Measurements from ENCODE around the gene TECTB. TPM values are rescaled to one million over a fixed set of nuclear protein-coding genes. Genes with fewer than 3 reads are reported as not detected.

Gene TECTB
- total RNA-seq, 1 experiment from 2014 or later: 0.07 TPM

- no peak overlapping the region for H3K9ac ChIP-seq (ENCODE audit: low read length)
- intact Hi-C loops (cut with micrococcal nuclease): no loop called here
Observed at GRCh38 chr10:112258407-112258806, 24.8 kb upstream of the TECTB start.

More at GRCh38 chr10:112258407-112258806, 24.8 kb upstream of the TECTB start:
- no peaks in the 10 kb centered on the region for H3K9me2 ChIP-seq (ENCODE audit: insufficient read depth)
- BruUV-seq (replicated peaks): no TSS peak
- ATAC-seq (no peak), DNase-seq (ENCODE audit: low read depth, low spot score) (no peak)
- TF ChIP-seq RAD21 (IDR thresholded peaks at IDR 0.05; ENCODE audit: low read depth) (no peak), YY1 (IDR thresholded peaks at IDR 0.05; ENCODE audit: extremely low read depth, insufficient replicate concordance, low read depth, low read length) (no peak), EZH2 (IDR thresholded peaks at IDR 0.05) (no peak), ELF1 (IDR thresholded peaks at IDR 0.05; ENCODE audit: borderline replicate concordance, low read depth) (no peak), FOSL1 (IDR thresholded peaks at IDR 0.05; ENCODE audit: low read depth) (no peak), EZH2phosphoT487 (IDR thresholded peaks at IDR 0.05; ENCODE audit: borderline replicate concordance) (no peak), SRF (IDR thresholded peaks at IDR 0.05; ENCODE audit: low read depth) (no peak), CTCF (IDR thresholded peaks at IDR 0.05 in 2 of 3, conservative IDR thresholded peaks at IDR 0.05 in 1 of 3; ENCODE audit: borderline replicate concordance in 1 of 3, insufficient read depth in 1 of 3, low read depth in 2 of 3, low read length in 2 of 3) (no peak), SP1 (IDR thresholded peaks at IDR 0.05; ENCODE audit: low read depth) (no peak), JUND (IDR thresholded peaks at IDR 0.05) (no peak), SIN3A (IDR thresholded peaks at IDR 0.05; ENCODE audit: low read depth) (no peak), POLR2AphosphoS5 (IDR thresholded peaks at IDR 0.05; ENCODE audit: low read depth, low read length) (no peak), EGR1 (IDR thresholded peaks at IDR 0.05; ENCODE audit: low read depth) (no peak), REST (IDR thresholded peaks at IDR 0.05; ENCODE audit: low read depth) (no peak), POLR2A (IDR thresholded peaks at IDR 0.05; ENCODE audit: borderline replicate concordance, extremely low read depth, insufficient read depth, insufficient read length) (no peak), ZFX (IDR thresholded peaks at IDR 0.05) (no peak), ZNF274 (IDR thresholded peaks at IDR 0.05; ENCODE audit: low read depth, low read length) (no peak), CBX3 (IDR thresholded peaks at IDR 0.05; ENCODE audit: low read depth) (no peak), TCF7L2 (IDR thresholded peaks at IDR 0.05; ENCODE audit: borderline replicate concordance, extremely low read depth, insufficient read depth, insufficient read length) (no peak), ZBTB33 (IDR thresholded peaks at IDR 0.05; ENCODE audit: extremely low read depth, insufficient replicate concordance, low read length) (no peak)
- H3K36me3 ChIP-seq (ENCODE audit: control insufficient read depth in 1 of 2, insufficient read depth in 2 of 2, low read length in 2 of 2): no peaks in the 10 kb centered on the region
- no peaks in the 10 kb centered on the region for H3K79me2 ChIP-seq (ENCODE audit: insufficient read depth, low read length)
- H3K4me1 ChIP-seq (ENCODE audit: control insufficient read depth in 1 of 2, insufficient read depth in 2 of 2, low read length in 2 of 2): peaks cover 0 to 4% of the 10 kb centered on the region in 2 experiments; a peak in 1 of 4 replicates
- POLR2A ChIA-PET: no interaction called here
- H3K27me3 ChIP-seq (ENCODE audit: insufficient read depth, low read length): no peaks in the 10 kb centered on the region
- CTCF ChIA-PET: no interaction called here
- H3K4me3 ChIP-seq (replicated peaks in 1 of 2; ENCODE audit: low read depth in 1 of 2, low read length in 2 of 2): no peak overlapping the region
- no peak overlapping the region for H3K4me2 ChIP-seq (ENCODE audit: low read length)
- no peak overlapping the region for H3K27ac ChIP-seq (ENCODE audit: low read depth, low read length)
- no peaks in the 10 kb centered on the region for H3K9me3 ChIP-seq (ENCODE audit: control insufficient read depth in 1 of 2, insufficient read depth in 1 of 2, low read depth in 1 of 2, low read length in 2 of 2)
- no peak overlapping the region for H2AFZ ChIP-seq (ENCODE audit: low read depth, low read length, poor library complexity, severe bottlenecking)
- RAD21 ChIA-PET (ENCODE audit: low non-redundant PET in 1 of 2, low total read pairs in 2 of 2, uncharacterized antibody in 2 of 2, unreplicated experiment in 2 of 2): no interaction called here
- no peaks in the 10 kb centered on the region for H4K20me1 ChIP-seq (ENCODE audit: insufficient read depth)

Measured in HCT116 (cell line).